Measurements from ENCODE around the gene STAG1. TPM values are rescaled to one million over a fixed set of nuclear protein-coding genes. Genes with fewer than 3 reads are reported as not detected.
"Not testable (repeated sequence)": the region's sequence is repeated elsewhere in the genome, so short reads cannot be mapped to it uniquely, and the experiment has no call there.

Gene STAG1
- total and polyA plus RNA-seq, 2 experiments from 2014 or later: 12.4 to 41.1 TPM

DNA sequence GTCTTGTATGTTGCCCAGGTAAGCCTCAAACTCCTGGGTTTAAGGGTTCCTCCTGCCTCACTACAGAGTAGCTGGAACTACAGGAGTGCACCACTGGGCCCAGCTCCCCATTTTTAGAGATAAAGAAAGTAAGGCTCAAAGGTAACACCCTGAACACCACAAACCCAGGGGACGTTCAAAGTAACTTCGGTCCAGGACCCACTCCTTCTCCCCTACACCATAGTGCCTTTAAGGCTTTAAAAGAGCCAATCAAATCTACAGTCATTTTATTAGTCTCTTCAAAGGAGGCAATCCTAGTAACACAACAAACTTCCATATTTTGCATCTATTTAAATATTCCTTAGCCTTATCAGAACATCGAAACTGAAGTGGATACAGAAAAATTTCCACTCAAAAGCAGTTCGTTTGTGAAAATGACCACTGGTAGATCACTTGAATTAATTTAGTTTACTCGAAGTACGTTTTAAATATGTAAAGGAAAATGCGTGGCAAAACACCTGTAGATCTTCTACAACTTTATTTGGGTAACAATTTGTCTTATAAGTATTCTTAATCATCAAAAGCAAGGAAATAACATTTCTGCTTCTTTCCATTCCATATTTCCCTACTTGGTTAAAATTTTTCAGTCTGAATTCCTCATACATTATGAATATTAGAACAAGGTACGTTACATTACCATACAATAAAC, 1.8 kb downstream of the STAG1 start:
- no peaks in the 10 kb centered on the region for H3K36me3 ChIP-seq (replicated peaks; ENCODE audit: insufficient read depth, low read depth)
- peak overlapping the region; percentile 99 for H3K27ac ChIP-seq
- H2AFZ ChIP-seq: peak overlapping the region; percentile 78
- no peaks in the 10 kb centered on the region for H3K9me3 ChIP-seq (ENCODE audit: low read depth)
- H3K4me2 ChIP-seq: peak overlapping the region; percentile 82
- no peaks in the 10 kb centered on the region for H3K9me2 ChIP-seq (replicated peaks; ENCODE audit: insufficient read depth)
- no peaks in the 10 kb centered on the region for H3K27me3 ChIP-seq
- no peak for TF ChIP-seq EZH2 (IDR thresholded peaks at IDR 0.05; ENCODE audit: borderline replicate concordance)
- TF ChIP-seq EZH2phosphoT487 (IDR thresholded peaks at IDR 0.05; ENCODE audit: low read depth, severe bottlenecking, unreplicated experiment): no peak
- TF ChIP-seq, protein P1, sequence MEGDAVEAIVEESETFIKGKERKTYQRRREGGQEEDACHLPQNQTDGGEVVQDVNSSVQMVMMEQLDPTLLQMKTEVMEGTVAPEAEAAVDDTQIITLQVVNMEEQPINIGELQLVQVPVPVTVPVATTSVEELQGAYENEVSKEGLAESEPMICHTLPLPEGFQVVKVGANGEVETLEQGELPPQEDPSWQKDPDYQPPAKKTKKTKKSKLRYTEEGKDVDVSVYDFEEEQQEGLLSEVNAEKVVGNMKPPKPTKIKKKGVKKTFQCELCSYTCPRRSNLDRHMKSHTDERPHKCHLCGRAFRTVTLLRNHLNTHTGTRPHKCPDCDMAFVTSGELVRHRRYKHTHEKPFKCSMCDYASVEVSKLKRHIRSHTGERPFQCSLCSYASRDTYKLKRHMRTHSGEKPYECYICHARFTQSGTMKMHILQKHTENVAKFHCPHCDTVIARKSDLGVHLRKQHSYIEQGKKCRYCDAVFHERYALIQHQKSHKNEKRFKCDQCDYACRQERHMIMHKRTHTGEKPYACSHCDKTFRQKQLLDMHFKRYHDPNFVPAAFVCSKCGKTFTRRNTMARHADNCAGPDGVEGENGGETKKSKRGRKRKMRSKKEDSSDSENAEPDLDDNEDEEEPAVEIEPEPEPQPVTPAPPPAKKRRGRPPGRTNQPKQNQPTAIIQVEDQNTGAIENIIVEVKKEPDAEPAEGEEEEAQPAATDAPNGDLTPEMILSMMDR (IDR thresholded peaks at IDR 0.05; ENCODE audit: poor library complexity): no peak
- WGBS (ENCODE audit: low lambda C conversion rate, missing lambda C conversion rate): 21% methylated on average over 8 of the region's 8 CpGs
- DNase-seq (ENCODE audit: low spot score): no peak
- H3K4me3 ChIP-seq: peak overlapping the region; percentile 64
- peaks cover 13% of the 10 kb centered on the region for H4K20me1 ChIP-seq (ENCODE audit: insufficient read depth, poor library complexity, severe bottlenecking)
- peaks cover 29% of the 10 kb centered on the region for H3K4me1 ChIP-seq (ENCODE audit: insufficient read depth)
- peaks cover 59% of the 10 kb centered on the region for H3K79me2 ChIP-seq

- H3K9me3 ChIP-seq (ENCODE audit: low read depth); DNase-seq (ENCODE audit: low spot score); H3K36me3 ChIP-seq (replicated peaks; ENCODE audit: insufficient read depth, low read depth); H3K27me3 ChIP-seq; H3K9me2 ChIP-seq (replicated peaks; ENCODE audit: insufficient read depth): not testable (repeated sequence)
- peak overlapping the region; percentile 82 for H3K4me2 ChIP-seq
- peaks cover 19% of the 10 kb centered on the region for H4K20me1 ChIP-seq (ENCODE audit: insufficient read depth, poor library complexity, severe bottlenecking)
- 80% methylated on average over 3 of the region's 6 CpGs for WGBS (ENCODE audit: low lambda C conversion rate, missing lambda C conversion rate)
- H3K79me2 ChIP-seq: peaks cover 67% of the 10 kb centered on the region
- peak overlapping the region; percentile 99 for H3K27ac ChIP-seq
- H2AFZ ChIP-seq: peak overlapping the region; percentile 78
- peak overlapping the region; percentile 64 for H3K4me3 ChIP-seq
- peaks cover 29% of the 10 kb centered on the region for H3K4me1 ChIP-seq (ENCODE audit: insufficient read depth)
These were observed 2.6 kb downstream of the STAG1 start for GRCh38 chr3:136749602-136750001.

DNA sequence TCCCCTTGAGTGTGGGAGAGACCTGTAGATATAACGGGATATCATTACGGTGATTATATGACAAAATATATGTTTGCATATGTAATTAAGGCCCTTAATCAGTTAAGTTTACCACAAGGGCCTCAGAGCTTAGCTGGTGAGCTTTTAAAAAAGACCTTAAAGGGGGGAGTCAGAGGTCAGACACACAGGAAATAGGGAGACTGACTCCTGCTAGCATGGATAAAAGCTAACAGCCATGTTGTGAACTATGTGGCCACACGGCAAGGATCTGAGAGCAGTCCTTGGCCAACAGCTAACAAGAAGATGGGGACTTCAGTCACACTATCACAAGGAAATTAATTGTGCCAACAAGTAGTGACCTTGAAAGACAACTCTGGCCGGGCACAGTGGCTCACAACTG, 3.1 kb downstream of the STAG1 start:
- Histone ChIP-seq H3K9me3 (ENCODE audit: low read depth) (no peaks in the 10 kb centered on the region), H3K27me3 (no peaks in the 10 kb centered on the region), H3K9me2 (replicated peaks; ENCODE audit: insufficient read depth) (no peaks in the 10 kb centered on the region), H3K4me2 (peak overlapping the region; percentile 82), H3K27ac (peak overlapping the region; percentile 99), H3K4me1 (ENCODE audit: insufficient read depth) (peaks cover 28% of the 10 kb centered on the region), H3K4me3 (no peak overlapping the region), H3K36me3 (replicated peaks; ENCODE audit: insufficient read depth, low read depth) (no peaks in the 10 kb centered on the region), H3K79me2 (peaks cover 72% of the 10 kb centered on the region), H4K20me1 (ENCODE audit: insufficient read depth, poor library complexity, severe bottlenecking) (peaks cover 19% of the 10 kb centered on the region), H2AFZ (no peak overlapping the region)
- no peak for TF ChIP-seq EZH2phosphoT487 (IDR thresholded peaks at IDR 0.05; ENCODE audit: low read depth, severe bottlenecking, unreplicated experiment)
- TF ChIP-seq, protein P1 (IDR thresholded peaks at IDR 0.05; ENCODE audit: poor library complexity): no peak
- TF ChIP-seq EZH2 (IDR thresholded peaks at IDR 0.05; ENCODE audit: borderline replicate concordance): no peak
- no peak for DNase-seq (ENCODE audit: low spot score)
- 74% methylated on average over 4 of the region's 4 CpGs for WGBS (ENCODE audit: low lambda C conversion rate, missing lambda C conversion rate)

- H2AFZ ChIP-seq: no peak overlapping the region
- no peaks in the 10 kb centered on the region for H3K27me3 ChIP-seq
- peaks cover 18% of the 10 kb centered on the region for H3K4me1 ChIP-seq (ENCODE audit: insufficient read depth)
- no peaks in the 10 kb centered on the region for H3K36me3 ChIP-seq (replicated peaks; ENCODE audit: insufficient read depth, low read depth)
- H3K9me2 ChIP-seq (replicated peaks; ENCODE audit: insufficient read depth): no peaks in the 10 kb centered on the region
- H4K20me1 ChIP-seq (ENCODE audit: insufficient read depth, poor library complexity, severe bottlenecking): peaks cover 19% of the 10 kb centered on the region
- H3K27ac ChIP-seq: no peak overlapping the region
- no peak overlapping the region for H3K4me2 ChIP-seq
- DNase-seq (ENCODE audit: low spot score): no peak
- no peak for TF ChIP-seq EZH2 (IDR thresholded peaks at IDR 0.05; ENCODE audit: borderline replicate concordance)
- TF ChIP-seq EZH2phosphoT487 (IDR thresholded peaks at IDR 0.05; ENCODE audit: low read depth, severe bottlenecking, unreplicated experiment): no peak
- TF ChIP-seq, protein P1 (IDR thresholded peaks at IDR 0.05; ENCODE audit: poor library complexity): no peak
- H3K4me3 ChIP-seq: no peak overlapping the region
- H3K79me2 ChIP-seq: peaks cover 100% of the 10 kb centered on the region
- H3K9me3 ChIP-seq (ENCODE audit: low read depth): no peaks in the 10 kb centered on the region
These were observed 6.3 kb downstream of the STAG1 start for GRCh38 chr3:136745916-136746315.

Measured in hepatocyte (in vitro differentiated cells).